Measurements from ENCODE around the gene APOL6.
"Not testable (repeated sequence)": the region's sequence is repeated elsewhere in the genome, so short reads cannot be mapped to it uniquely, and the experiment has no call there.

APOL6 gene

DNA sequence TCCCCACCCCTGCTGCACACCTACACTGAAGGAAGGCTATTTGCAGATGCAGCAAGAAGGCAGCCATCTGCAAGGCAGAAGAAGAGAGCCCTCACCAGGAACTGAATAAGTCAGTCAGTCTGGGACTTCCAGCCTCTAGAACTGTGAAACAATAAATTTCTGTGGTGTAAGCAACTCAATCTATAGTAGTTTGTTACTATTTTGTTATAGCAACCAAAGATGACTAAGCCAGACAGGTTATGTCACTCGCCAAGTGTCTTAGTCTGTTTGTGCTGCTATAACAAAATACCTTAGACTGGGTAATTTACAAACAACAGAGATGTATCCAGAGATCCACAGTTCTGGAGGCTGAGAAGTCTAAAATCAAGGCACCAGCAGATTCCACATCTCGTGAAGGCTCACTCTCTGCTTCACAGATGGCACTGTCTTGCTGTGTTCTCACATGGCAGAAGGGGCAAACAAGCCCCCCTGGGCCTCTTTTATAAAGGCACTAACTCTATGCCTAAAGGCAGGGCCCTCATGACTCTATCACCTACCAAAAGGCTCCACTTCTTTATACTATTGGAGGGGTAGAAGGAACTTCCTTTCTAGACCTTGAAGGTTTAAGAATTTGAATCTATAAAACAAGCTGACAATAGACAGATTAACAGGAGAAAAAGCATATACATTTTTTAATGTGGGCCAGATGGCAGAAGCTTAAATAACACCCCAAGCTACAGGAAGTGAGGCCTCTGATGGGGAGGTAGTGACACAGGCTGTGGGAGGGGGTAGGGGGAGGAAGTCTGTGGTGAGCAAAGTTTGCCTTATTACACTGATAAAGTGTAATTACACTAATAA, 12.3 kb downstream of the APOL6 start:
- DNase-seq: peak; percentile 84 to 97 (median 95)
- 17% methylated on average over 1 of the region's 2 CpGs for WGBS (ENCODE audit: insufficient coverage)
- ChIA-PET CTCF (interaction anchor here (2.8 kb wide), 1 partner anchor 29 kb away, joined by 10 read pairs; no protein-coding TSS in a partner anchor), POLR2A (interaction anchor here (1.8 kb wide), 1 partner anchor 12 kb away, joined by 6 read pairs; the partner anchor contains the start of gene APOL6)
- Histone ChIP-seq H3K27me3 (replicated peaks in 2 of 5; ENCODE audit: control insufficient read depth in 4 of 5, insufficient read depth in 5 of 5, low read length in 4 of 5) (no peaks in the 10 kb centered on the region), H3K9me3 (ENCODE audit: control extremely low read depth in 1 of 5, control insufficient read depth in 4 of 5, insufficient read depth in 2 of 5, low read depth in 1 of 5, low read length in 4 of 5) (peaks cover 0 to 21% (median 2%) of the 10 kb centered on the region in 5 experiments), H3K4me3 (ENCODE audit: control insufficient read depth in 1 of 7, extremely low read depth in 1 of 7, insufficient read depth in 4 of 7, low read depth in 2 of 7, low read length in 6 of 7) (peak overlapping the region in 3 of 7 experiments; percentile 6 to 28 (median 25)), H3K27ac (ENCODE audit: insufficient read depth in 1 of 2, low read depth in 1 of 2, low read length in 2 of 2, poor library complexity in 1 of 2, severe bottlenecking in 2 of 2) (peak overlapping the region; percentile 97 to 98), H3K36me3 (ENCODE audit: control insufficient read depth in 4 of 4, insufficient read depth in 4 of 4, low read length in 3 of 4) (peaks cover 13 to 49% (median 39%) of the 10 kb centered on the region in 4 experiments), H3K4me1 (ENCODE audit: control extremely low read depth in 1 of 4, control insufficient read depth in 4 of 4, insufficient read depth in 4 of 4, low read length in 3 of 4) (peaks cover 15 to 44% (median 28%) of the 10 kb centered on the region in 4 experiments)

DNA sequence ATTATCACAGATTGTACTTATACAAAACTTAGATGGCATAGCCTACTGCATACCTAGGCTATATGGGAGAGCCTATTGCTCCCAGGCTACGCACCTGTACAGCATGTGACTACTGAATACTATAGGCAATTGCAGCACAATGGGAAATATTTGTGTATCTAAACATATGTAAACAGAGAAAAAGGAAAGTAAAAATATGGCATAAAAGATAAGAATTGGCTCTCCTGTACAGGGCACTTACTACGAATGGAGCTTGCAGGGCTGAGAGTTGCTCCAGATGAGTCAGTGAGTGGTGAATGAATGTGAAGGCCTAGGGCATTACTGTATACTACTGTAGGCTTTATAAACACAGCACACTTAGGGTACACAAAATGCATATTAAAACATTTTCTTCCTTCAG, 13.2 kb downstream of the APOL6 start:
- Histone ChIP-seq H3K27me3 (replicated peaks in 2 of 5; ENCODE audit: control insufficient read depth in 4 of 5, insufficient read depth in 5 of 5, low read length in 4 of 5) (no peaks in the 10 kb centered on the region), H3K27ac (ENCODE audit: insufficient read depth in 1 of 2, low read depth in 1 of 2, low read length in 2 of 2, poor library complexity in 1 of 2, severe bottlenecking in 2 of 2) (peak overlapping the region; percentile 97 to 98), H3K4me1 (ENCODE audit: control extremely low read depth in 1 of 4, control insufficient read depth in 4 of 4, insufficient read depth in 4 of 4, low read length in 3 of 4) (peaks cover 15 to 44% (median 28%) of the 10 kb centered on the region in 4 experiments), H3K36me3 (ENCODE audit: control insufficient read depth in 4 of 4, insufficient read depth in 4 of 4, low read length in 3 of 4) (peaks cover 11 to 40% (median 35%) of the 10 kb centered on the region in 4 experiments), H3K4me3 (ENCODE audit: control insufficient read depth in 1 of 7, extremely low read depth in 1 of 7, insufficient read depth in 4 of 7, low read depth in 2 of 7, low read length in 6 of 7) (peak overlapping the region in 1 of 7 experiments; percentile 6), H3K9me3 (ENCODE audit: control extremely low read depth in 1 of 5, control insufficient read depth in 4 of 5, insufficient read depth in 2 of 5, low read depth in 1 of 5, low read length in 4 of 5) (peaks cover 0 to 19% (median 6%) of the 10 kb centered on the region in 5 experiments)
- CTCF ChIA-PET: interaction anchor here (2.8 kb wide), 1 partner anchor 30 kb away, joined by 10 read pairs; no protein-coding TSS in a partner anchor
- WGBS (ENCODE audit: insufficient coverage): 14% methylated on average over 1 of the region's 2 CpGs
- DNase-seq: peak; percentile 43 to 84 (median 74)
- POLR2A ChIA-PET: interaction anchor here (1.8 kb wide), 1 partner anchor 13 kb away, joined by 6 read pairs; the partner anchor contains the start of gene APOL6

GRCh38 chr22:35662914-35663313, 14.7 kb downstream of the APOL6 start:
- peaks cover 15 to 44% (median 28%) of the 10 kb centered on the region in 4 experiments for H3K4me1 ChIP-seq (ENCODE audit: control extremely low read depth in 1 of 4, control insufficient read depth in 4 of 4, insufficient read depth in 4 of 4, low read length in 3 of 4)
- CTCF ChIA-PET: interaction anchor here (1.0 to 2.8 kb wide), 4 partner anchors 14 to 180 kb away, joined by 3 to 10 read pairs (median 3); no protein-coding TSS in a partner anchor
- 100% methylated on average over 1 of the region's 2 CpGs for WGBS (ENCODE audit: insufficient coverage)
- H3K36me3 ChIP-seq (ENCODE audit: control insufficient read depth in 4 of 4, insufficient read depth in 4 of 4, low read length in 3 of 4): peaks cover 11 to 37% (median 22%) of the 10 kb centered on the region in 4 experiments
- H3K4me3 ChIP-seq (ENCODE audit: control insufficient read depth in 1 of 7, extremely low read depth in 1 of 7, insufficient read depth in 4 of 7, low read depth in 2 of 7, low read length in 6 of 7): no peak overlapping the region
- DNase-seq: no peak
- no peak overlapping the region for H3K27ac ChIP-seq (ENCODE audit: insufficient read depth in 1 of 2, low read depth in 1 of 2, low read length in 2 of 2, poor library complexity in 1 of 2, severe bottlenecking in 2 of 2)
- POLR2A ChIA-PET: no interaction called here
- no peaks in the 10 kb centered on the region for H3K27me3 ChIP-seq (replicated peaks in 2 of 5; ENCODE audit: control insufficient read depth in 4 of 5, insufficient read depth in 5 of 5, low read length in 4 of 5)
- H3K9me3 ChIP-seq (ENCODE audit: control extremely low read depth in 1 of 5, control insufficient read depth in 4 of 5, insufficient read depth in 2 of 5, low read depth in 1 of 5, low read length in 4 of 5): peaks cover 0 to 29% (median 9%) of the 10 kb centered on the region in 5 experiments

DNA sequence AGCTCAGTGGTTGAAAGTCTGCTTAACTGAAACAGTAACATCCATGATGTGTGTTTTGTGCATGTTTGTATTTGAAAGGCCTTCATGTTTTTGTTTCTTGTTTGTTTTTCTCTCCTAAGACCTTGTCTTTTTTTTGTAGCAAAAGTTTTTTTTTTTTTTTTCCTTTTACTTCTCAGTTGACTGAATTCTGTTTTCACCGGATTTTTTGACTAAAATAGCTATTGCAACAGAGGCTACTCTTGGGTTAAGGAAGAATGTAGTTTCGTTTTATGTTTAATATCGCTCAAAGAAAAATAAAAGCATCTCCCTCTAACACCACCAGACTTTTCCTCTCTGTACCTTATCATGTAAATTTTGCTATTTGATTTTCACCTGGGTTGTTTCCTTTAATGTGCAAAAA, 15.1 kb downstream of the APOL6 start:
- peaks cover 7 to 37% (median 17%) of the 10 kb centered on the region in 4 experiments for H3K36me3 ChIP-seq (ENCODE audit: control insufficient read depth in 4 of 4, insufficient read depth in 4 of 4, low read length in 3 of 4)
- no CpG with 5 or more reads among the region's 3 CpGs for WGBS (ENCODE audit: insufficient coverage)
- H3K27ac ChIP-seq (ENCODE audit: insufficient read depth in 1 of 2, low read depth in 1 of 2, low read length in 2 of 2, poor library complexity in 1 of 2, severe bottlenecking in 2 of 2): no peak overlapping the region
- peaks cover 0 to 29% (median 9%) of the 10 kb centered on the region in 5 experiments for H3K9me3 ChIP-seq (ENCODE audit: control extremely low read depth in 1 of 5, control insufficient read depth in 4 of 5, insufficient read depth in 2 of 5, low read depth in 1 of 5, low read length in 4 of 5)
- H3K27me3 ChIP-seq (replicated peaks in 2 of 5; ENCODE audit: control insufficient read depth in 4 of 5, insufficient read depth in 5 of 5, low read length in 4 of 5): no peaks in the 10 kb centered on the region
- DNase-seq: no peak
- H3K4me3 ChIP-seq (ENCODE audit: control insufficient read depth in 1 of 7, extremely low read depth in 1 of 7, insufficient read depth in 4 of 7, low read depth in 2 of 7, low read length in 6 of 7): peak overlapping the region in 1 of 7 experiments; percentile 52
- POLR2A ChIA-PET: no interaction called here
- CTCF ChIA-PET: interaction anchor here (1.0 to 1.3 kb wide), 2 partner anchors 14 to 180 kb away, joined by 3 read pairs; no protein-coding TSS in a partner anchor
- H3K4me1 ChIP-seq (ENCODE audit: control extremely low read depth in 1 of 4, control insufficient read depth in 4 of 4, insufficient read depth in 4 of 4, low read length in 3 of 4): peaks cover 15 to 44% (median 28%) of the 10 kb centered on the region in 4 experiments

GRCh38 chr22:35664955-35665587, 16.8 kb downstream of the APOL6 start:
- Histone ChIP-seq H3K9me3 (ENCODE audit: control extremely low read depth in 1 of 5, control insufficient read depth in 4 of 5, insufficient read depth in 2 of 5, low read depth in 1 of 5, low read length in 4 of 5) (peaks cover 0 to 19% (median 9%) of the 10 kb centered on the region in 5 experiments), H3K36me3 (ENCODE audit: control insufficient read depth in 4 of 4, insufficient read depth in 4 of 4, low read length in 3 of 4) (peaks cover 2 to 26% (median 6%) of the 10 kb centered on the region in 4 experiments), H3K4me3 (ENCODE audit: control insufficient read depth in 1 of 7, extremely low read depth in 1 of 7, insufficient read depth in 4 of 7, low read depth in 2 of 7, low read length in 6 of 7) (peak overlapping the region in 1 of 7 experiments; percentile 19), H3K4me1 (ENCODE audit: control extremely low read depth in 1 of 4, control insufficient read depth in 4 of 4, insufficient read depth in 4 of 4, low read length in 3 of 4) (peaks cover 10 to 31% (median 21%) of the 10 kb centered on the region in 4 experiments), H3K27me3 (replicated peaks in 2 of 5; ENCODE audit: control insufficient read depth in 4 of 5, insufficient read depth in 5 of 5, low read length in 4 of 5) (no peaks in the 10 kb centered on the region), H3K27ac (ENCODE audit: insufficient read depth in 1 of 2, low read depth in 1 of 2, low read length in 2 of 2, poor library complexity in 1 of 2, severe bottlenecking in 2 of 2) (no peak overlapping the region)
- WGBS (ENCODE audit: insufficient coverage): 98% methylated on average over 5 of the region's 5 CpGs
- POLR2A ChIA-PET: no interaction called here
- no peak for DNase-seq
- CTCF ChIA-PET: no interaction called here

GRCh38 chr22:35666699-35667098, 18.5 kb downstream of the APOL6 start:
- 100% methylated on average over 1 of the region's 1 CpG for WGBS (ENCODE audit: insufficient coverage)
- H3K27ac ChIP-seq (ENCODE audit: insufficient read depth in 1 of 2, low read depth in 1 of 2, low read length in 2 of 2, poor library complexity in 1 of 2, severe bottlenecking in 2 of 2); CTCF ChIA-PET; H3K27me3 ChIP-seq (replicated peaks in 2 of 5; ENCODE audit: control insufficient read depth in 4 of 5, insufficient read depth in 5 of 5, low read length in 4 of 5); H3K4me3 ChIP-seq (ENCODE audit: control insufficient read depth in 1 of 7, extremely low read depth in 1 of 7, insufficient read depth in 4 of 7, low read depth in 2 of 7, low read length in 6 of 7); POLR2A ChIA-PET: not testable (repeated sequence)
- Histone ChIP-seq H3K9me3 (ENCODE audit: control extremely low read depth in 1 of 5, control insufficient read depth in 4 of 5, insufficient read depth in 2 of 5, low read depth in 1 of 5, low read length in 4 of 5) (peaks cover 0 to 19% (median 9%) of the 10 kb centered on the region in 5 experiments), H3K36me3 (ENCODE audit: control insufficient read depth in 4 of 4, insufficient read depth in 4 of 4, low read length in 3 of 4) (peaks cover 2 to 26% (median 5%) of the 10 kb centered on the region in 4 experiments), H3K4me1 (ENCODE audit: control extremely low read depth in 1 of 4, control insufficient read depth in 4 of 4, insufficient read depth in 4 of 4, low read length in 3 of 4) (peaks cover 2 to 15% (median 5%) of the 10 kb centered on the region in 4 experiments)
- peak in 2 of 3 donors; percentile 27 to 48 for DNase-seq

Data from common myeloid progenitor, CD34-positive (primary cell).